HG03575 (cell line): ENCODE results near the gene ZDHHC20.

ENCODE experiments used
- ATAC-seq: cut with Tn5 transposase; IDR thresholded peaks from one replicate; pipeline ENCODE4 v1.9.1; 2021; ENCODE audit not compliant: unreplicated experiment, insufficient number of reproducible peaks, low FRiP score; ENCODE audit errors: extremely low read depth

The ZDHHC20 gene

DNA sequence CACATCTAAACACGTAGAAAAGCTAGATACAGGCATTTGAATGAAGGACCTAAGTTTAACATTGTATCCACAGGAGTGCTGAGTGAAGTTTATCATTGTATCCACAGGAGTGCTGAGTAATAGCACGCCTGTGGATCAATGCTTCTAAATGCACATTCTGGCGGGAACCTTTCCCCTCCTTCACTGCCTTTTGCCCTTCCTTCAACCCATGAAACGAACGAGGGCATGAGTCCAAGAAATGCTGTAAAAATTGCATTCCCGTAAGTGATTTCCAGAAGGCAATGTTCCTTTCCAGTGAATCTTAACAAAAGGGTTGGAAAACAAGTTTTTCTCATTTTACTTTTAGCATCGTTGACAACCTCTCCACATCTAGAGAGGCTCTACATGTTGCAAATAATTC is 88.1 kb downstream of the ZDHHC20 start:
- ATAC-seq: no peak

GRCh38 chr13:21365574-21365973 is 93.5 kb downstream of the ZDHHC20 start:
- ATAC-seq: no peak

DNA sequence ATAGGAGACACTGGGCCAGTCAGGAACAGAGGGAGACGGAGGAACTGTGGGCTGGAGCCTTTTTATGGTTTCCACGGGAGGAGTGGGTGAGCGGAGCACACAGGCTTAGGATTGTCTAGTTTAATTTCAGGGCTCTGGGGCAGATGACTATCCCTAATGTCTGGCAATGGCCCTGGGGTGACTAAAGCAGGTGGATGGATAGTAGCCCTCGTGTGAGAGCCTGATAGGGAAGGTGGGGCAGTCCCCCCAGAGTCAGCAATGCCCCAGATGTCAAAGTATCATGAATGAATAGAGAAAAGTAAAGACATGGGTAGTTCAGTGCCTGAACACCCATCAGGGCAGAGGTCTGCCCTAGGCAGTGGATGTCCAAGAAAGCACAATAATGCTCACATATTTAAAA is 94.2 kb downstream of the ZDHHC20 start:
- ATAC-seq: no peak

DNA sequence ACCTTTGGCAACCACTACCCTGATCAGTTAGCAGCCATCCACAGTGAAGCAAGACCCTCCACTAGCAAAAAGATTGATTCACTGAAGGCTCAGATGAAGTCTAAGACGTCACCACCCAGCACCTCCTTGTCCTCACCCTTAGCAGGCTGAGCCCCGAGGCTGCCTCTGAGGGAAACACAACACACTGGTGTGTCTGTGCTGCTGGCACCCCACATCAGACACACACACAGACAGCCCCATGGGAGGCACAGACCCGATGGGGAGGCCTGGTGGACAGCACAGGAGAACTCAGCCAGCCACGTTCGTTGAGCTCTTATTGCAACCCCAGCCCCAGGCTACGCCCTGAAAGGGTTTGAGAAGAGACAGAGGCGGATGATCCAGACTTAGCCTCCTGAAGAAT is 94.7 kb downstream of the ZDHHC20 start:
- no peak for ATAC-seq

GRCh38 chr13:21362741-21363140 is 96.4 kb downstream of the ZDHHC20 start:
- ATAC-seq: no peak

DNA sequence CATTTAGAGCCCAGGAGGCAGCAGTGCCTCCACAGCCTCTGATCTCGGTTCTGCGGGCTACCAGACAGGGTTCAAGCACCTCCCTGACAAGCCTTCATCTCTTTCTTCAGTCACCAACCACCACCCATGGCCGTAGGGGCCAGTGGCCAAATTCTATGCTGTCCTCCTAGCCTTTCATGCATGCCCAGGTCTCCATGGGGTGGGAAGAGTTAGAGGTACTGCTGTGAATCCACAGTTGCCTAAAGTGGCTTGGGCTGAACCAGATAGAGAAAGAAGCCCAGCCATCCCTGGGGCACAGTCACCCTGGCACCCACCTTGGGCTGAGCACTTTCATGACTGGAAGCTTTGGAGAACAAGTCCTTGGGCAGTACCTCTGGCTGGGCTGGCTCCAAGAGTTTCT is 97.4 kb downstream of the ZDHHC20 start:
- no peak for ATAC-seq

DNA sequence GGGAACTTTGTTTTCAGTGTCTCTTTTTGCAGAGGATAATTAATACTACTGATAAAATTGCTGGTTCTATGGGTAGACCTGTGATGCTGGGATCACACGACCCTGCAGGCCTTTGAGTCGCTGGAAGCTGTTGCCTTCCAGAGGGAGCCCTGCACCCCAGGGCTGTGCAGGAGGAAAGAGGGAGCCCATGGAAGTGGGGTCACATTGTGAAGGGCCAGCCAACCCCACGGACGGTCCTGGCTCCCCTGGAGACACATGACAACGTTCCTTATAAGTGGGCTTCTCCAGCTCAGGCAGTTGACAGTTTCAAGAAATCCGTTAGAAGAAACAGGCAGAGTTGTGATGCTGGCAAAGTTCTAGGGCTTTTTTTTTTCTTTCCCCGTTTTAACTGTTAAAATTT is 98.0 kb downstream of the ZDHHC20 start:
- ATAC-seq: no peak

GRCh38 chr13:21360463-21360862 is 98.6 kb downstream of the ZDHHC20 start:
- no peak for ATAC-seq

- ATAC-seq: no peak
Observed at GRCh38 chr13:21359855-21360254, 99.2 kb downstream of the ZDHHC20 start.

- no peak for ATAC-seq
Observed at GRCh38 chr13:21355304-21355703, 103.8 kb downstream of the ZDHHC20 start.

- ATAC-seq: no peak
Observed at GRCh38 chr13:21354721-21355120, 104.4 kb downstream of the ZDHHC20 start.

DNA sequence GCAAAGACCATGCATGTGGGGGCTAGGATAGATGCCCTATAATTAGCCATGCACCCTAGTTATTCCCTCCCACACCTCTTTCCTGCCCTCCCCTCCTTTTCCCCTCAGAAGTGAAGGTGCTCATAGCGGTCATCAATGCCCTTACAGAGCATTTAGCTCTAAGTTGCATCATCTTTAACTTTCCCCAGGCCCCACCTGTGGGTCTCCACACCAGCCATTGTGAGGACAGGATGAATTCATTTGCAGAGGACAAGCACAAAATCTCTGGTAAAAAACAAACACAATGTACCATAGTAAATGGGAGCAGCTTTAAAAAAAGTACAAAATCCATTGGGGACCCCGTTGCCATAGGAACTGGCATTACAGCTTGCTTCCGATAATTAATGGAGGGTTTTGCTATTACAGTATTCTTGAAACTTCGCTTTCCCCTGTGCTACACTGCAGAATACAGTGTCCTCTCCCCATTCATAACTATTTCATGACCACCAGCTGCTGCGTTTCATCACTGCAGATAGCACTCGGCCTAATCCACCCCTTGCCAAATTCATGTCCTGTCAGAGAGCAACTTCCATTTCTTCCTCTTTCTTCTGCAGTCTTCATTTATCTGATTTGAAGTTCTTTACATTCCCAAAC is 110.5 kb downstream of the ZDHHC20 start:
- ATAC-seq: no peak

- ATAC-seq: no peak
Observed at GRCh38 chr13:21347753-21348318, 111.3 kb downstream of the ZDHHC20 start.

GRCh38 chr13:21344662-21345176 is 114.4 kb downstream of the ZDHHC20 start:
- no peak for ATAC-seq

DNA sequence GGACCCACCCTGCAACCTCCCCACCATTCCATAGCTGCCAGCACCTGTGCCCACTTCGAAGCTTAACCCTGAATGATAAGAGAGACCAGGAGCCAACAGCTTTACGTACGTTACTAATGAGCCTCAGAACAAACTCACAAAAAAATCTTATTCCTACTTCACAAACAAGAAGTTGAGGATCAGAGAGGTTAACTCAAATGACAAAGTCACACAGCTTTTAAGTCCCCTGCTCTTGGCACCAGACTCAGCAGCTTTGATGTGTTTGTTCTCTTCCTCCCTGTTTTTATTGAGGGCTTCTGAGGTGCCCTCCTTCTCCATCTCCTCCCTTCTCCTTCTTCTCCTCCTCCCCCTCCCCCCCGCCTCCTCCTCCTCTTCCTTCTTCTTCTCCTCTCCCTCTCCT is 115.4 kb downstream of the ZDHHC20 start:
- ATAC-seq: no peak

DNA sequence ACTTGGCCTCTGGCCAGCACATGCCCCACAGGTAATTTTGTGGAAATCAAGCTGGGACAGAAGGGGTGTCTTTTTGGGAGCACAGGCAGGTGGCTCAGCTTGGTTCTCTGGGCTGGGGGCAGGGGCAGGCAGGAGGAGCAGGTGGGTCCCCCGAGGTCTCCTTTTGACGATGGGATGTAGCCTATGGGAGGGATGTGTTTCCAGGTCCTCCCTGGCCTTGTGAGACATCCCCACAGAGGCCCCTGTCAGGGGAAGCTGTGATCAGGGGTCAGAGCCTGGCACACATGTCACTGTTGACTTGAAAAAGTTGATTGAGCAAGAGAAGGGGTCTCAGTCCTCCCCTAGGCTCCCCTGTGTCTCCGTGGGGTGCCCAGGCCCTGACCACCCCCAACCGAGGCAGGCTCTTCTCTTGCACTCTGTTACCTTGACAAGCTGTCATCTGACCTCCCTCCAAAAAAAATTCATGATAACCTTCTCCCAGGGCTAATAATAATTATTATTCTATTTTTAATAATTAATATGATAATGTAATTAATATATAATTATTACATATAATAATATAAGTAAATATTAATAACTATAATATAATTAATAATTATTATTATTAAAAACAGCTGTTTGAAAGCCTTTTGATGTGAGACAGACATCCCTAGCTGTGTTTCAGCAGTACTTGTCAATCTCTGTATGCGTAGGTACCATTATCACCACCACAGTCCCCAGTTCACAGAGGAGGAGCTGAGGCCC is 116.2 kb downstream of the ZDHHC20 start:
- no peak for ATAC-seq

GRCh38 chr13:21341637-21342422 is 117.3 kb downstream of the ZDHHC20 start:
- no peak for ATAC-seq

DNA sequence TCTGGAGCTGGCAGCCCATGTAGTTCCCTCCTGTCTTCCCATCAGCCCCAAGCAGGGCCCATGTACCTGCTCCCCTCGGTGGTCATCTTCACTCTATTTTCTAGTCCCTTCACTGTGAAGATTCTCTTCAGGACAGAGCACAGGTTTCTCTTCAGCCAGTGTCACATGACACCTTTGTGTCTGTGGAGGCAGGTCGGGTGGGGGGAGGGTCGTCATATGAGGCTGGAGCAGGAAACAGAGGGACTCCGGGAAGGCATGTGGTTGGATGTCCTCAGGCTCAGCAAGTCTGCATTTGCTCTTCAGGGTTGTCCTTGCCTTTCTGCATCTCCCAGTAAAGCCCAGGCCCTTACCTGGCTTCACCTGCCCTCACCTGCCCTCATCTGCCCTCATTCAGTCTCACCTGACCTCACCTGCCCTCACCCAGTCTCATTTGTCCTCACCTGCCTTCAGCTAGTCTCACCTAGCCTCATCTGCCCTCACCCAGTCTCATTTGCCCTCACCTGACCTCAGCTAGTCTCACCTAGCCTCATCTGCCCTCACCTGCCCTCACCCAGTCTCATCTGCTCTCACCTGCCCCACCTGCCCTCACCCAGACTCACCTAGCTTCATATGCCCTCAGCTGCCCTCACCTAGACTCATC is 120.3 kb downstream of the ZDHHC20 start:
- no peak for ATAC-seq

DNA sequence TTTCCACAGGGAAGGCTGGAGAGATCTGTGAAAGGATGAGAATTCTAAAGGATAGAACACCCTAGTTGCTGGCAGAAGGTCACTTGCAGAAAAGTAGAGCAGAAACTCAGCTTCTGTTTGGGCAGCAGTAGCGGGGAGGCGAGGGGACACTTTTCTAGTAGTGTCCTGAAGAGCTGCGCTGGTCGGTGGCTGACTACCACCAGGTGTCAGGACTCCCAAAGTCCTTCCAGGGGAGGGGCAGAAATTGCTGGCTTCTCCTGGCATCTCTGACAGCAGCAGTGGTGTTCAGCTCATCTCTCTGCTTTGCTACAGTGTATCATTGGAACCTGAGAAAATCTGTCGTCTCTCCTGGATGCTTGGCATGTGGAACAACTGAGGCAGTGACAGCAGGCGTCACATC is 120.9 kb downstream of the ZDHHC20 start:
- ATAC-seq: no peak
